Hepatocyte (in vitro differentiated cells): ENCODE measurements around the gene MAP1LC3A. TPM values are rescaled to one million over a fixed set of nuclear protein-coding genes. Genes with fewer than 3 reads are reported as not detected.

Source experiments
- DNase-seq: peaks from one replicate; pipeline ENCODE4 v3.0.0-alpha.2; 2016; ENCODE audit warnings: low spot score
- H2AFZ ChIP-seq: fragments of 200-600 bp; sonication (generic); 2 replicates; pipeline ENCODE4 v1.6.0; 2016; ENCODE audit warnings: antibody characterized with exemption, mild to moderate bottlenecking
- H3K27ac ChIP-seq: fragments of 200-600 bp; sonication (generic); 2 replicates; pipeline ENCODE4 v1.5.1; 2016; ENCODE audit warnings: mild to moderate bottlenecking
- H3K27me3 ChIP-seq: fragments of 200-600 bp; sonication (generic); 2 replicates; pipeline ENCODE4 v1.6.1; 2016
- H3K36me3 ChIP-seq: fragments of 200-600 bp; sonication (generic); replicated peaks from 2 replicates; pipeline ENCODE4 v1.5.1; 2016; ENCODE audit warnings: low read depth; ENCODE audit not compliant: insufficient read depth
- H3K4me1 ChIP-seq: fragments of 200-600 bp; sonication (generic); 2 replicates; pipeline ENCODE4 v1.5.1; 2016; ENCODE audit warnings: mild to moderate bottlenecking, moderate library complexity; ENCODE audit not compliant: insufficient read depth
- H3K4me2 ChIP-seq: fragments of 200-600 bp; sonication (generic); 2 replicates; pipeline ENCODE4 v1.6.0; 2016
- H3K4me3 ChIP-seq: fragments of 200-600 bp; sonication (generic); 2 replicates; pipeline ENCODE4 v1.5.1; 2016; ENCODE audit warnings: mild to moderate bottlenecking
- H3K79me2 ChIP-seq: fragments of 200-600 bp; sonication (generic); 2 replicates; pipeline ENCODE4 v1.6.0; 2017; ENCODE audit warnings: mild to moderate bottlenecking
- H3K9me2 ChIP-seq: fragments of 200-600 bp; sonication (generic); replicated peaks from 2 replicates; pipeline ENCODE4 v1.6.0; 2017; ENCODE audit warnings: mild to moderate bottlenecking; ENCODE audit not compliant: insufficient read depth
- H3K9me3 ChIP-seq: fragments of 200-600 bp; sonication (generic); 2 replicates; pipeline ENCODE4 v1.5.1; 2016; ENCODE audit warnings: low read depth, mild to moderate bottlenecking
- H4K20me1 ChIP-seq: fragments of 200-600 bp; sonication (generic); 2 replicates; pipeline ENCODE4 v1.6.0; 2016; ENCODE audit warnings: mild to moderate bottlenecking; ENCODE audit not compliant: insufficient read depth, poor library complexity, severe bottlenecking
- CTCF ChIP-seq: fragments of 200-600 bp; sonication (generic); IDR thresholded peaks from 2 replicates; pipeline ENCODE4 v1.5.1; 2016; ENCODE audit warnings: antibody characterized with exemption, mild to moderate bottlenecking; ENCODE audit not compliant: poor library complexity
- EZH2 ChIP-seq: fragments of 200-600 bp; sonication (generic); IDR thresholded peaks from 2 replicates; pipeline ENCODE4 v1.6.1; 2016; ENCODE audit warnings: antibody characterized with exemption, mild to moderate bottlenecking, borderline replicate concordance
- EZH2phosphoT487 ChIP-seq: fragments of 200-600 bp; sonication (generic); IDR thresholded peaks from one replicate; pipeline ENCODE4 v1.6.1; 2018; ENCODE audit warnings: antibody characterized with exemption, mild to moderate bottlenecking, low read depth, moderate library complexity; ENCODE audit not compliant: unreplicated experiment, severe bottlenecking
- WGBS: methylation state at CpG from one replicate; pipeline ENCODE4 v1.1.6; 2016; ENCODE audit warnings: low lambda C conversion rate; ENCODE audit errors: missing lambda C conversion rate; 5-methylcytosine and 5-hydroxymethylcytosine counted together
- polyA plus RNA-seq: library from polyadenylated mRNA; unstranded; fragments of >200 nt; fragmentation: Nextera tagmentation; extraction: Ambion mirVana; gene quantifications from 2 replicates; pipeline ENCODE4 v1.2.1, GENCODE V29; 2016
- total RNA-seq: library from RNA; depleted of rRNA; stranded (reverse); fragments of >200 nt; gene quantifications from 2 replicates; pipeline ENCODE4 v1.2.3, GENCODE V29; 2014

Gene MAP1LC3A
- total and polyA plus RNA-seq, 2 experiments from 2014 or later = 28.1 to 81.8 TPM

GRCh38 chr20:34569598-34569997, 11.1 kb downstream of the MAP1LC3A start:
- Histone ChIP-seq H4K20me1 (no peaks in the 10 kb centered on the region), H3K79me2 (no peaks in the 10 kb centered on the region), H3K27ac (no peak overlapping the region), H2AFZ (no peak overlapping the region), H3K9me2 (no peaks in the 10 kb centered on the region), H3K36me3 (no peaks in the 10 kb centered on the region), H3K9me3 (no peaks in the 10 kb centered on the region), H3K4me2 (no peak overlapping the region), H3K4me3 (no peak overlapping the region), H3K27me3 (no peaks in the 10 kb centered on the region), H3K4me1 (no peaks in the 10 kb centered on the region)
- DNase-seq = no peak
- TF ChIP-seq CTCF = no peak
- no peak for TF ChIP-seq EZH2
- no peak for TF ChIP-seq EZH2phosphoT487
- 85% methylated on average over 2 of the region's 2 CpGs for WGBS

DNA sequence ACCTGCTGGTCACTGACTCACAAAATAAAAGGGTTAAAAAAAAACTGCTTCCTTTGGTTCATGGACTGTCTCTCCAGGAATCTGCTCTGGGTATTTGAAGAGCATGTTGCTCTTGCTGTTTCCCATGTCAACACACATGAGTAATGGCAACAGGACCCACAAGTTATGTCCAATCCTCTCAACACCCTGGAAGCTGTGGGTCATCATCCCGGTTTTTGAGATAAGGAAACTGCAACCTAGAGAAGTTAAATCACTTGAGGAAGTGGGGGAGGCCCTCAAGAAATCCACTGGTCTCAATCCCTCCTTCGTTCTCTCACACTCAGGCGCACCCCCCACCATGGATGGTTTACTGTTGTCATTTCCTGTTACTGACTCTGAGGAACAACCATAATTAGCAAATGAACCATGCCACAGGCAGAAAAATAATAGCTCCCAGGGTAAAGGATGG, 12.4 kb downstream of the MAP1LC3A start:
- 51% methylated on average over 3 of the region's 3 CpGs for WGBS
- no peak for TF ChIP-seq EZH2
- no peaks in the 10 kb centered on the region for H4K20me1 ChIP-seq
- no peaks in the 10 kb centered on the region for H3K4me1 ChIP-seq
- no peaks in the 10 kb centered on the region for H3K36me3 ChIP-seq
- H3K27me3 ChIP-seq = no peaks in the 10 kb centered on the region
- H3K4me2 ChIP-seq = no peak overlapping the region
- no peaks in the 10 kb centered on the region for H3K9me3 ChIP-seq
- H3K4me3 ChIP-seq = no peak overlapping the region
- no peaks in the 10 kb centered on the region for H3K79me2 ChIP-seq
- no peaks in the 10 kb centered on the region for H3K9me2 ChIP-seq
- no peak overlapping the region for H2AFZ ChIP-seq
- no peak for DNase-seq
- no peak overlapping the region for H3K27ac ChIP-seq

GRCh38 chr20:34571753-34572152, 13.2 kb downstream of the MAP1LC3A start:
- TF ChIP-seq CTCF (no peak), EZH2 (no peak), EZH2phosphoT487 (no peak)
- no peaks in the 10 kb centered on the region for H3K27me3 ChIP-seq
- H3K4me3 ChIP-seq = no peak overlapping the region
- no peaks in the 10 kb centered on the region for H3K36me3 ChIP-seq
- H3K79me2 ChIP-seq = no peaks in the 10 kb centered on the region
- no peak for DNase-seq
- no peak overlapping the region for H2AFZ ChIP-seq
- H4K20me1 ChIP-seq = no peaks in the 10 kb centered on the region
- no peaks in the 10 kb centered on the region for H3K4me1 ChIP-seq
- WGBS = 89% methylated on average over 5 of the region's 5 CpGs
- no peak overlapping the region for H3K4me2 ChIP-seq
- no peaks in the 10 kb centered on the region for H3K9me3 ChIP-seq
- H3K27ac ChIP-seq = no peak overlapping the region
- no peaks in the 10 kb centered on the region for H3K9me2 ChIP-seq

GRCh38 chr20:34573541-34574300, 15.2 kb downstream of the MAP1LC3A start:
- DNase-seq = no peak
- H3K4me3 ChIP-seq = no peak overlapping the region
- H3K4me2 ChIP-seq = no peak overlapping the region
- no peaks in the 10 kb centered on the region for H3K9me3 ChIP-seq
- no peaks in the 10 kb centered on the region for H4K20me1 ChIP-seq
- H3K4me1 ChIP-seq = no peaks in the 10 kb centered on the region
- H3K9me2 ChIP-seq = no peaks in the 10 kb centered on the region
- no peak overlapping the region for H3K27ac ChIP-seq
- H2AFZ ChIP-seq = no peak overlapping the region
- H3K36me3 ChIP-seq = no peaks in the 10 kb centered on the region
- WGBS = 93% methylated on average over 7 of the region's 7 CpGs
- TF ChIP-seq CTCF (no peak), EZH2phosphoT487 (no peak), EZH2 (no peak)
- no peaks in the 10 kb centered on the region for H3K27me3 ChIP-seq
- no peaks in the 10 kb centered on the region for H3K79me2 ChIP-seq
